Measurements from ENCODE around the gene EPN2. TPM values are rescaled to one million over a fixed set of nuclear protein-coding genes. Genes with fewer than 3 reads are reported as not detected.

The EPN2 gene
- total RNA-seq, 1 donor from 2014 or later, result 5.4 TPM

- intact Hi-C loops (cut with micrococcal nuclease), result no loop called here
These were observed 72.5 kb downstream of the EPN2 start for GRCh38 chr17:19309701-19310100.

- intact Hi-C loops (cut with micrococcal nuclease), result no loop called here
These were observed 73.0 kb downstream of the EPN2 start for GRCh38 chr17:19310151-19310550.

DNA sequence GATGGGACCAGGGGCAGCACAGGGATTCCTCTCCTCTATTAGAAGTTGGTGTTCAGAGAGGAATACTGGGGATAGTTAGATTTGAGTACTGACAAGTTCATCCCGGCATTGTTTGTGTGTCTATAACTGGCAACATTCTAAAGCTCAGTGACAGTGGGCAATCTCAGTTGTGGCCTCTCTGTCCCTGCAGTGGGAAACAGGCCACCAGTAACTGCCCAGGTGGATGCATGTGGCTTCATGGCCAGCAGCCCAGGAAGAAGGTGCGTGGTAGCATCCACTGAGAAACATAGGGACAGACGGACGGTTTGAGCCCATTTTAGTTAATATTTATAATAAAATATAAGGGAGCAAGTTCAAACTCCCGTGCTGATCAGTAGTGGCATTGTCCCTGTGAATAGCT is 73.8 kb downstream of the EPN2 start:
- intact Hi-C loops (cut with micrococcal nuclease), result no loop called here

GRCh38 chr17:19311421-19312215 is 74.5 kb downstream of the EPN2 start:
- intact Hi-C loops (cut with micrococcal nuclease), result no loop called here

DNA sequence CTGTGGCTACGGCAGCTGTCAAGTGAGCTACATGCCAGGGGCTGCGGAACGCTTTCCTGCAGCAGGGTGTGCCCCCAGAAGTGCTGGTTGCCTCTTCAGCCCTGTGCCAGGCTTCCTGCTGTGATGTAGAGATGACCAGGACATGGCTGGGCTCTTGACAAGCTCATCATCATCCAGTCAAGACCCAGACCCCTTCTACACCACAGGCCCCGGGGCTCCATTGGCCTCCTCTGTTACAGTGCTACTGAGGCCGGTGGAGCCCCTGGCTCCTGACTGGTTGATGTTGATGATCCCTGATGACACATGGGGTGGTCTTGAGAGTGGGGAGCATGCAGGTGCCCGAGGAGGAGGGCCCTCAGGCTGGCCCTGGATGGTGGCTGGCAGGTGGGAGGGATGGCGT is 75.2 kb downstream of the EPN2 start:
- intact Hi-C loops (cut with micrococcal nuclease), result no loop called here

GRCh38 chr17:19313066-19313745 is 76.0 kb downstream of the EPN2 start:
- intact Hi-C loops (cut with micrococcal nuclease), result no loop called here

DNA sequence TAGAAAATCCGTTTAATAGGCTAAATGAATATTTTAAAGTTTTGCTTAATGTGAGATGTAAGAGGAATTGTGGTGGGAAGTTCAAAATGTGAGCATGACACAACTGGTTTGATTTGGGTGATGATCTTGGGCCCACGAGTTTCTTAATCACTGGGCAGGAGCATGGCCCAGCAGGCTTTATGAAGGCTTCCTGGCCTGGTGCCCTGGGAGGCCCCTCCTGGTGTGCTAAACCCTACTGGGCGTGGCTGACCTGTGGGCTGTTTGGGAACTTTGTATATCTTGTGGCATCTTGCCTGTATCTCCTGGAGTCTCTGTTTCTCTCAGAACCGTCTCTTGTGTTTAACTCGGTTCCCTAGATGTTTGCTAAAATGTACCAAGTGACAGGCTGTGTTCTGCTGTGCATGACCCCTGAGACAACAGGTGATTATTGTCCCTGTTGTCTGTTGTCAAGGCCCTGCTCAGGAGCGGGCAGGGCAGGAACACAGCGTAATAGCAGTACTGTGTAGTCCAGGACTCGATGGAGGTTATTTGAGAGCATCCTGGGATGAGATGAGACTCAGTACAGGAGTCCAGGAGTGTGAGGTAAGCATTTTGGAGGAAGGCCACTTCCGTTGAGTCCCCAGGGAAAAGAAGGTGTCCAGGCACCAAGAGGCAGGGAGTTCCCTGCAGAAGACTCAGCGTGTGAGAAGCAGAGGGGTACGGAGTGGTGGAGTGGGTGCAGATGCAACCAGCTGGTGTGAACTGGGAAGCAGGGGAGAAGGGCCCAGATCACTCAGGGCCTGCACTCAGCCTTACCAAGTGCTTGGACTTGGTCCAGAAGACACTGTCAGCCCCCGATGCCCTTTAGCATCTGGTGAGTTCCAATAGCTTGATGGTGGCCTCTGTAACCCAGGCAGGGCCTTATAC is 76.8 kb downstream of the EPN2 start:
- intact Hi-C loops (cut with micrococcal nuclease), result no loop called here

GRCh38 chr17:19315104-19315503 is 77.9 kb downstream of the EPN2 start:
- intact Hi-C loops (cut with micrococcal nuclease), result no loop called here

DNA sequence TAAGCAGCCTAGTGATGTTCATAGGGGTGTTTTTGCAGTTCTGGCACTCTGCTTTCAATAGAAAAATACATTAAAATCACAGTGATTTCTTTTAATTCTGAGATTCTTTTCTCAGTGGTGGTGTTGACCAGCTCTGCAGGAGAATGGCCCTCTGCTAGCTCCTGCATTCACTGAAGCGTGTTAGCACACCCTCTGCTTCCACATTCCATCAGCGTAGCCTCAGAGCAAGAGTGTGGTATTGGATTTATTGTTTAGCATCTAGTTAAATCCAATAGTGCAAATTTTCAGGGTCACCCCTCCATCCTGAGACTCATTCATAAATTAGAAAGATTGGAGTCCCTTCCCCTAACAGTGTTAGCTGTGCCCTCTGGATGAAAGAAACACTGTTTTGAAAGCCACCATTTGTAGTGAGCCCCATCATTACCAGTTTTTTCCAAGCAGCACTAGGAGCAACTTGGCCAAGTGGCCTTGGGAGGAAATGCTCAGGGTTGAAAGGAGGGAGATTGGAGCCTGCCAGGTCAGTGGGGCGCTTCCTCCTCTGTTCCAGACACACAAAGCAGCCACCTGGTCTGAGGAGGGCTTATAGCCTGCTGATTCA is 79.7 kb downstream of the EPN2 start:
- intact Hi-C loops (cut with micrococcal nuclease), result no loop called here

- intact Hi-C loops (cut with micrococcal nuclease), result no loop called here
These were observed 80.4 kb downstream of the EPN2 start for GRCh38 chr17:19317359-19318095.

DNA sequence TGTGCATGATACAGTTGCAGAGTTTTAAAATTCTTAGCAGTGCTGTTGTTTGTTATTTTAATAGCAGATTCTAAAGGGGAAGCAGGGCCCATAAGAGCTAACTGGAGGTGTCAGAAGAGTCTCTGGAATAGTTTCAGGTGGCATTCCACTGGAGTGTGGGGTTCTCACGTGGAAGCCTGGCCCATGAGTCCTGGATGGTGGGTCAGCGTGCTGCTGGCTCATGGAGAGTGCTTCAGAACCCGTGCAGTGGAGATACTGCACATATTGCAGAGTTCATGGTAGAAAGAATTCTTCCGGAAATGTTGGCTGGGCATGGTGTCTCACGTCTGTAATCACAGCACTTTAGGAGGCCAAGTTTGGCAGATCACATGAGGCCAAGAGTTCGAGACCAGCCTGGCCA is 81.4 kb downstream of the EPN2 start:
- intact Hi-C loops (cut with micrococcal nuclease), result no loop called here

DNA sequence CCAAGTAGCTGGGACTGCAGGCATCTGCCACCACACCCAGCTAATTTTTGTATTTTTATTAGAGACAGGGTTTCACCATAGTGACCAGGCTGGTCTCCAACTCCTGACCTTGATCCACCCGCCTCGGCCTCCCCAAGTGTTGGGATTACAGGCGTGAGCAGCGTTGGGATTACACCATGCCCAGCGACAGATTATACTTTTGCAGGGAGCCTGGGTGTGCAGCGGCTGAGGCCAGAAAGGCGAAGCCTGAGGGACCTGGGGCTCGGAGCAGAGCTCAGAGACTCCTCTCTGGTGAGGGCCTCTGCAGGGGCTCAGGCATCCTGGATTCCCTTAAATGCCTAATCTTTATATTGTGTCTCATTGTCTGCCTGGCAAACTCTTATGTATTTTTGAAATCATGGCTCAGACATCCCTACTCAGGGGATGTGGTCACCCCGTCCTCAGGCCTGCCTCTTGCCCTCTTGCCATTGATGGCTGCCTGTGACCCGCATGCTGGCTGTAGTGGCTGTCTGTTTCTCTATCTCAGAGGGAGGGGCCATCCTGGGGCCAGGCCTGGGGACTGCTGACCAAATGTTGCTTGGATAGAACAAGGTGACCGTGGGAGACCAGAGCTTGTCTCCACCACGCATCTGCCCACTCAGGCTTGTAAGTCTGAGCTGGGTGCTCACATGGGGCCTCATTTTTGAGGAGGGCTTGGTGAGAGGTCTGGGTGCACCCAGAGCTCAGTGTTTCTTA is 82.8 kb downstream of the EPN2 start:
- intact Hi-C loops (cut with micrococcal nuclease), result no loop called here

GRCh38 chr17:19320876-19321275 is 83.7 kb downstream of the EPN2 start:
- intact Hi-C loops (cut with micrococcal nuclease), result no loop called here

- intact Hi-C loops (cut with micrococcal nuclease), result no loop called here
These were observed 84.4 kb downstream of the EPN2 start for GRCh38 chr17:19321481-19322128.

DNA sequence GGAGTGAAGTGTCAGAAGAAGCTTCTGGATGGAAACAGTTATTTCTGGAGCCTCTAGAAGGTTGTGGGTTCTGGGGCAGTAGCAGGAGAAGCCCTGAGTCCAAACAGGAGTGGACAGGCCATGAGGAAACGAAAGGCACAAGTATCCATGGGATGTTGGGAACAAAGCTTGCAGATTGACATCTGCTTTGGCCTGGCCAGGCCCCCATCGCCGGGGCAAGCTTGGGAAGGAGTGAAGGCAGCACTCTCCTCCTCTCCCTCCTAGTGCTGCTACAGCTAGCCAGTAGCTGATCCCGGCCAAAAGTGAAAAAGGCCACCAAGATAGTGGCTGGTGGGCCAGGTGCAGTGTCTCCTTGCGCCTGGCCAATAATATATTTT is 85.0 kb downstream of the EPN2 start:
- intact Hi-C loops (cut with micrococcal nuclease), result no loop called here

GRCh38 chr17:19322861-19323260 is 85.7 kb downstream of the EPN2 start:
- intact Hi-C loops (cut with micrococcal nuclease), result no loop called here

- intact Hi-C loops (cut with micrococcal nuclease), result no loop called here
These were observed 88.4 kb downstream of the EPN2 start for GRCh38 chr17:19325542-19325941.

DNA sequence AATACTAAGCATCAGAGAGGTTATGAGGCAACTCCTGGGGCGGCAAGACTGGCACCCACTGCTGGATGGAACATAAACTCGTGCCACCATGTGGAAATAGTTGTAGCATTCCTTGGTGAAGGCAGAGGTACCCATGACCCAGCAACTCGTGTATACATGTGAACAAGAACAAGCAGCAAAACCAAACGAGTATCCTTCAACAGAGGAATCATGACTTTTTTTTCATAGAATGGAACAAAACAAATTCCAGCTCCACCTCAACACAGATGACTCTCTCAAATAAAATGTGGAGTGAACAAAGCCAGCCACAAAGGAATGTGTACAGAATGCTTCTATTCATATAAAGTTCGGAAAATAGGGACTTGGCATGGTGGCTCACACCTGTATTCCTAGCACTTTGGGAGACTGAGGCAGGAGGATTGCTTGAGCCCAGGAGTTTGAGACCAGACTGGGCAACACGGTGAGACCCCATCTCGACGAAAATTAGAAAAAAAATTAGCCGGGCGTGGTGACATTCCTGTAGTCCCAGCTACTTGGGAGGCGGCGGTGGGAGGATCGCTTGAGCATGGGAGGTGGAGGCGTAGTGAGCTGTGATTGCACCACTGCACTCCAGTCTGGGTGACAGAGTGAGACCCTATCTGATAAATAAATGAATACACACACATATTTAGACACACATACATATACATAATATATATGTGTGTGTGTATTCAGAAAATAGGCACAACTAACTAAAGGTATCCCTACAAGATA is 90.0 kb downstream of the EPN2 start:
- intact Hi-C loops (cut with micrococcal nuclease), result no loop called here
